HUES6 (cell line): ENCODE data around the gene ADRA2C.

Experiments used
- H3K27ac ChIP-seq: 2 replicates; pipeline ENCODE4 v1.7.0; 2013; ENCODE audit warnings: low read depth, mild to moderate bottlenecking, low read length, inconsistent platforms
- H3K27me3 ChIP-seq: 2 replicates; pipeline ENCODE4 v1.6.1; 2013; ENCODE audit warnings: low read length; ENCODE audit not compliant: control insufficient read depth, insufficient read depth
- H3K36me3 ChIP-seq: 2 replicates; pipeline ENCODE4 v1.6.1; 2013; ENCODE audit warnings: low read length; ENCODE audit not compliant: control insufficient read depth, insufficient read depth
- H3K4me1 ChIP-seq: 2 replicates; pipeline ENCODE4 v1.6.1; 2013; ENCODE audit warnings: low read length; ENCODE audit not compliant: control insufficient read depth, insufficient read depth
- H3K4me3 ChIP-seq: 2 replicates; pipeline ENCODE4 v1.5.1; 2013; ENCODE audit warnings: low read depth, low read length
- H3K9ac ChIP-seq: one replicate; pipeline ENCODE4 v1.6.1; 2013; ENCODE audit warnings: mild to moderate bottlenecking, low read length
- H3K9me3 ChIP-seq: 2 replicates; pipeline ENCODE4 v1.6.1; 2013; ENCODE audit warnings: low read depth, low read length; ENCODE audit not compliant: control insufficient read depth, insufficient read depth

ADRA2C gene

DNA sequence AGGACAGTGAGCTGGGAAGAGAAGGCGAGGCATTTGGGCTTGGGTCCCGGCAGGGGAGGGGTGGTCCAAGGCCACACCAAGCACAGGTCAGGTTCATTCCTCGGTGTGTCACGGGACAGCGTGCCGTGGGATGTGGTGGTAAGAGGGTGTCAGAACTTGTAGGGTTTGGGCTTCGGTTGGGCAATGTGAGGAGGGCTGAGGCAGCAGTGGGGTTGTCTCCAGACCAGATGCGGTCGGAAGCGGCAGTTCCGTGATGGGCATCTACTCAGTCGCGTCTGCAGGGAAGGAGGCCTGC is 22.1 kb downstream of the ADRA2C start:
- Histone ChIP-seq H3K36me3 (no peaks in the 10 kb centered on the region), H3K9me3 (no peaks in the 10 kb centered on the region), H3K4me1 (peaks cover 4% of the 10 kb centered on the region; the same call in 1 of the 2 replicates), H3K27ac (no peak overlapping the region), H3K9ac (no peak overlapping the region), H3K4me3 (no peak overlapping the region), H3K27me3 (peaks cover 2% of the 10 kb centered on the region; the same call in 1 of the 2 replicates)

DNA sequence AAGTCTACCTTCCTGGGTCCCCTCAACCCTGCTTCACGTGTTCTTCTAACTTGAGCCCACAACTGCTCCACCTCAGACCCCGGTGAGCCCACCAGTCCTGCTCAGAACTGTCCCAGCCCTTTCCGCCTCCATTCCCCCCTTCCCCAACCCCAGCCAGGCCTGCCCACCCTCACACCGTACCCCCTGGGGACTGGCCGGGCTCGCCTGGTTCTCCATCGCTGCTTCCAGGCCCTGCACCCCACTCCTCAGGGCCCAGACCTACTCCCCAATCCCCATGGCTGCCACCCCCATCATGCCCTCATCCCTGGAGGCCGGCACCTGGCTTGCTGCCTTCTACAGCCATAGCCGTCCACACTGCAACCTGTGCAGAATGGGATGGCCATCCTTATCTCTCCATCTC is 23.4 kb downstream of the ADRA2C start:
- 0 out of 2 replicates have a peak, but pooled peaks cover 4% of the 10 kb centered on the region for H3K4me1 ChIP-seq
- H3K9me3 ChIP-seq = no peaks in the 10 kb centered on the region
- H3K36me3 ChIP-seq = no peaks in the 10 kb centered on the region
- H3K9ac ChIP-seq = no peak overlapping the region
- H3K27me3 ChIP-seq = peaks cover 2% of the 10 kb centered on the region; the same call in 1 of the 2 replicates
- no peak overlapping the region for H3K4me3 ChIP-seq
- no peak overlapping the region for H3K27ac ChIP-seq

DNA sequence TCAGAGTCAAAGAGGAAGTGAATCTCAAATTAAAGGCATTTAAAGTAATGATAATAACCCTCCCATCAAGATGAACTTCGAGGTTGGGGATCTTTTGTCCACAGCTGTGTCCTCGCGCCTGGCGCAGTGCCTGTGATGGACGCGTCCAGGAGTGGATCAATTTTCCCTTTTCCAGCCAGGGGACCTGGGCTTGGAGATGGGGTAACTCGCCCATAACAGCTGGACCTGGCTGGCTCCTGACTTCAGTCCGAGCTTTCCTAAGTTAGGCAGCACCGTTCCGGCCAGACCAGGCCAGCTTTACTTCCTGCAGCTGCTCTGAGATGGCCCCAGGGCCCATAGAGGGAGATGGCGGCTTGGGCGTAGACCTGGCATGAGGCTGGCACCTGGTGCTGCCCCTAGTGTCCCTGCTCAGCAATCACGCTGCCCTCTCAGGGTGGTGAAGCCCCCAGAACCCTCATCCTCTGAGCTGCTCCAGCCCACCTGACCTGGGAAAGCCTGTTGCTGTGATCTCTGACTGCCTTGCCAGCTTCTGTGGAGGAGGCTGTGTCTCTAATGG is 23.9 kb downstream of the ADRA2C start:
- H3K36me3 ChIP-seq = no peaks in the 10 kb centered on the region
- no peak overlapping the region for H3K9ac ChIP-seq
- H3K9me3 ChIP-seq = no peaks in the 10 kb centered on the region
- no peak overlapping the region for H3K27ac ChIP-seq
- H3K4me1 ChIP-seq = 0 out of 2 replicates have a peak, but pooled peaks cover 4% of the 10 kb centered on the region
- H3K4me3 ChIP-seq = no peak overlapping the region
- H3K27me3 ChIP-seq = peaks cover 2% of the 10 kb centered on the region; the same call in 1 of the 2 replicates

DNA sequence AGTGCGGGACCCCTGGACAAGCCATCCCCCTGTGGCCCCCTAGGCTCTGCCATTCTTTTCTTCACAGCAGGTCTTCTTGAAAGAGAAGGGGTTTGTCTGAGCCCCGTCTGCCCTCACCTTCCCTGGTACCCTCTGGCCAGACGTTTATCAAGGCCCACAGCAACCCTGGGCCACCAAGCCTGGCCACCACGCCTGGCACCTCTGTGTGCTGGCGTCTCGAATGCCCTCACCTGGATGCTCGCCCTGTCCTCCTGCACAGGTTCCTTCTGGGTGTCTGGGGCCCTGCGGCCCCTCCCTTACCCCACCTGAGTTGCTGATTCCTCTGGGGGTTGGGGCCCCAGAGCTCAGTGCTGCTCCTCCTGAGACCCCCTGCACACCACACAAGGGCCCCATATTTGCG is 25.1 kb downstream of the ADRA2C start:
- no peak overlapping the region for H3K4me3 ChIP-seq
- H3K4me1 ChIP-seq = 0 out of 2 replicates have a peak, but pooled peaks cover 4% of the 10 kb centered on the region
- H3K27ac ChIP-seq = no peak overlapping the region
- peaks cover 9% of the 10 kb centered on the region for H3K9me3 ChIP-seq
- H3K9ac ChIP-seq = no peak overlapping the region
- peaks cover 2% of the 10 kb centered on the region; the same call in 1 of the 2 replicates for H3K27me3 ChIP-seq
- H3K36me3 ChIP-seq = no peaks in the 10 kb centered on the region

DNA sequence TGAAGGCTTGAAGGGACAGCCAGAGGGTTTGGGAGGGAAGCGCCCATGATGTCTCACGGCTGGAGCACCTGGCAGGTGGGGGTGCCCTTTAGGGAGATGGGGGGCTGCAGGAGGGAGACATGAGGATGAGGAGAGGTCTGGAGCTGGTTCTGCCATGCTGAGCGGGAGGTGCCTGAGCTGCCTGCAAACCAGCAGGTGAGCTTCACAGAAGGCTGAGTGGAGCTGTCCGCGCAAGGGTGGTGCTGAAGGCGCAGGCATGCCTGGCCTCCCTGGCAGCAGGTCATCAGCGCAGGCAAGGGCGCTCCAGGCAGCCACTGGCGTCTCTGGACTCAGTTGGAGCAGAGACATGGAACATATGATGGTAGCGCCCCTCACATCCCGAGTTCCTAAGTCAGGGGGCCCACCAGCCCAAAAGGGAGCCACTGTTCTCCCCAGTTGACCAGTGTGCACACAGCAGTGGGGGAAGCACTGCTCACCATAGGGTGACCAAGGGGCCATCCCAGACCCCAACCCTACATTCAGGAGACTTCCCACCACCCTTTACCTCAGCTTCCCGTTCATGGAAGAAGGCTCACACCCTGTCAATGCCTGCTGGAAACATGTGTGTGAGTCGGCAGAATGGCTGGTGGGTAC is 25.8 kb downstream of the ADRA2C start:
- no peaks in the 10 kb centered on the region for H3K36me3 ChIP-seq
- H3K4me1 ChIP-seq = 0 out of 2 replicates have a peak, but pooled peaks cover 4% of the 10 kb centered on the region
- H3K9ac ChIP-seq = no peak overlapping the region
- peaks cover 16% of the 10 kb centered on the region for H3K9me3 ChIP-seq
- peaks cover 2% of the 10 kb centered on the region; the same call in 1 of the 2 replicates for H3K27me3 ChIP-seq
- H3K4me3 ChIP-seq = no peak overlapping the region
- H3K27ac ChIP-seq = no peak overlapping the region

DNA sequence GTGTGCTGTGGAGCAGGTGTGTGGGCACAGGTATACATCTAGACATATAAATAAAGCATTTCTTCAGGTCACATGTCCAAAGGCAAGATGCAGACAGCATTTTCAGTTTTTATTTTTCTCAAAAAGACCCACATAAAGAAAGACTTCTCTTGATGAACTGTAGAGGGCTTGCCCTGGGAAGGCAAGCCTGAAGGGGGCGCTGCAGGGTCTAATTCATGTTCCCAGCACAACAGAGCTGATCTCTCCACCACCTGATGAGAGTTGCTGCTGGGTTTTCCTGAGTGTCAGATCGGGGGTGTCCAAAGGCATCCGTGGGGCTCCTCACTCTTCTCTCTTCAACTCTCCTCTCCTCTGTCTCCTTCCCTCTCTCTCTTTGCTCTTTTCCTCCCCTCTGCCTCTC is 26.6 kb downstream of the ADRA2C start:
- Histone ChIP-seq H3K27me3 (peaks cover 2% of the 10 kb centered on the region; the same call in 1 of the 2 replicates), H3K4me3 (no peak overlapping the region), H3K9me3 (peaks cover 19% of the 10 kb centered on the region), H3K27ac (no peak overlapping the region), H3K36me3 (no peaks in the 10 kb centered on the region), H3K4me1 (0 out of 2 replicates have a peak, but pooled peaks cover 4% of the 10 kb centered on the region), H3K9ac (no peak overlapping the region)

DNA sequence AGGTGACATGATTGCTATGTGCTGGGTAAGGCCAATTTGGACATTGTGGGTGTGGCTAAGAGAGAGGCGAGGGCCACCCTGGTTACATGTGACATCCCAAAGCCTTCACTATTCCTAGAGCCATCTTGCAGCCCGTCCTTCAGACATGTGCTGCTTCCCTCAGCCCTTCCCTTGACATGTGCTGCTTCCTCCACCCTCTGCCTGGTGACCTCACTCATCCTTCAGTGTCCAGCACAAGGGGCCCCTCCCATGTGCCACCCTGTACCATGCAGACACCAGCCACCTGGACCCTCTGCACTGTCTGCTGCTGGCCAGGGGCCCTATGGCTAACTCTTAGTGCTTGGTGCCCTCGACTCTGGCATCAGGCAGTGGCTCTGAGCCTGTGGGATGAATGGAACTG is 27.4 kb downstream of the ADRA2C start:
- Histone ChIP-seq H3K4me1 (0 out of 2 replicates have a peak, but pooled peaks cover 4% of the 10 kb centered on the region), H3K4me3 (no peak overlapping the region), H3K27ac (no peak overlapping the region), H3K36me3 (no peaks in the 10 kb centered on the region), H3K9ac (no peak overlapping the region), H3K27me3 (peaks cover 2% of the 10 kb centered on the region; the same call in 1 of the 2 replicates), H3K9me3 (peaks cover 19% of the 10 kb centered on the region)

DNA sequence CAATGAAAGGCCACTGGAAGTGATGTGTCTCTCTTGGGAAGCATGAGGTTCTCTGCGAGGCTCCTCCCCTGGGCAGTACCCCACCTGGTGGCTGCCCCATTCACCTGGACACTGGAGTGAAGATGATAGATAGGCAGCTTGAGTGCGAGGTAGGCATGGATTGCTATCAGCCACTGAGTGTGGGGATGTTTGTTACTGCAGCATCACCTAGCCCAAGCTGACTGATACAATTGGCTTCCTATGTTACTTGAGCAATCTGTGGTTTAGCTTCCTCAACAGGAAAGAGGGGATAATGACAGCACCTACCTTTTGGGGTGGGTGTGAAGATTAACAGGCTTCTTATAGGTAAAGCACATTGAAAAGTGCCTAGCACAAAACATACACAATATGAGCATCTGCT is 30.8 kb downstream of the ADRA2C start:
- no peaks in the 10 kb centered on the region for H3K36me3 ChIP-seq
- H3K27me3 ChIP-seq = no peaks in the 10 kb centered on the region
- H3K9ac ChIP-seq = no peak overlapping the region
- no peak overlapping the region for H3K4me3 ChIP-seq
- H3K9me3 ChIP-seq = peaks cover 19% of the 10 kb centered on the region
- no peak overlapping the region for H3K27ac ChIP-seq
- H3K4me1 ChIP-seq = peaks cover 7% of the 10 kb centered on the region

DNA sequence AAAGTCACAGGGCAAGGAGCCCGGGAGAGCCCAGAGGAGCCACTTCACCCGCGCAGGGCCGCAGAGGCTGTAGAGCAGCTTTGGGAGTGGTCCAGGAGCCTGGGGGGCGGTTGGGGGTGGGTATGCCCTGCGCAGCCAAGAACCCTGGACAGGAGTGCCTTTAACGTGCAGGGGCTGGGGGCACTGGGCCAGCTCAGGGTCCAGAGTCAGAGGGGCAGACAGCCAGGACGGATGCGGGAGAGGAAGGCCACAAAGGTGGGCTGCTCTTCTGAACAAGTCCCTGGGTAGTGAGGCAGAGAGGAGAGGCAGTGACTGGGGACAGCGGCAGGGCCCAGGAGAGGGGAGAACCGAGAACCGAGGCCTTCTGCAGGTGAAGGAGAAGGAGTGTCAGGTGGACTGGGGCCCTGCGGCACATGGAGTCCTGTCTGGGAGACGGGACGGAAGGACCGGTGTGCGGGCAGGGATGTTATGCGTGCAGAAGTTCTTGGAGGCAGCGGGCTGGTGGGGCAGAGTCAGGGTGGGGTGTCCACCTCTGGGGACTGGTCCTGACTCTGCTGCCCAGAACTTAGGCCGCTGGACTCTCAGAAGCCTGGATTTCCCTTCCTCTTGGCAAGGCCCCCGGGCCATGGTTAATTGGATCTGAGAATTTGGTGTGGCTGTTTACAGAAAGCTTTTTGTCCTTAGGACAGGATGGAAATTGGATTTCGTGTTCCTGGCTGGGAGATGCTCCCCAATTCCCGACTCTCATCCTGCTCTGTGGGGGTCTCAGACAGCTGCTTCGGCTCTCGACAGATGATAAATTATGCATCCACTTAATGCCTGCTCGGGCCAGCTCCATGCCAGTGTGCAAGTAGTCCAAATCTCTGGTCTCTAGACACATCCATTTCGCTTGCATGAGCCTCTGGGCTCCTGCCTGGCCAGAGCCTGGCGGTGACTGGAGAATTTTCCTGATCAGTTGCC is 31.9 kb downstream of the ADRA2C start:
- Histone ChIP-seq H3K9ac (no peak overlapping the region), H3K4me3 (no peak overlapping the region), H3K27me3 (no peaks in the 10 kb centered on the region), H3K27ac (no peak overlapping the region), H3K9me3 (peaks cover 19% of the 10 kb centered on the region), H3K4me1 (peaks cover 18% of the 10 kb centered on the region), H3K36me3 (no peaks in the 10 kb centered on the region)

DNA sequence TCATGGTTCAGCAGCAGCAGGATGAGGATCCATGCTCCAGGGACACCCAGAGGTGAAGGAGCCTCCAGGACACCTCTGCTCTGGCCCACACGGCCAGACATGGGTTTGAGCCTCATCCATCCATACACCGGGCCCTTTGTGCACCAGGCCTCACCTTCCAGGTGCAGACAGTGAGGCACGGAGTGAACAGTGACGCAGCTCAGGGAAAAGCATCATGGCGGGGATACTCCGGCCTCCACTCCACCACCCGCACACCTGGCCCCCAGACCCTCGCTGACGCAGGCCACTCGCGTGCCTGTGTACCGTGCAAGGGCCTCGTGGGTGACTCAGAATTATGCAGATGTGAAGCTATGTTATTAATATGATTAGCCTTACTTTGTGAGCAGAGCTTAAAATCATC is 33.3 kb downstream of the ADRA2C start:
- Histone ChIP-seq H3K27ac (no peak overlapping the region), H3K9me3 (peaks cover 19% of the 10 kb centered on the region), H3K9ac (no peak overlapping the region), H3K4me3 (no peak overlapping the region), H3K36me3 (no peaks in the 10 kb centered on the region), H3K4me1 (peaks cover 21% of the 10 kb centered on the region), H3K27me3 (no peaks in the 10 kb centered on the region)

DNA sequence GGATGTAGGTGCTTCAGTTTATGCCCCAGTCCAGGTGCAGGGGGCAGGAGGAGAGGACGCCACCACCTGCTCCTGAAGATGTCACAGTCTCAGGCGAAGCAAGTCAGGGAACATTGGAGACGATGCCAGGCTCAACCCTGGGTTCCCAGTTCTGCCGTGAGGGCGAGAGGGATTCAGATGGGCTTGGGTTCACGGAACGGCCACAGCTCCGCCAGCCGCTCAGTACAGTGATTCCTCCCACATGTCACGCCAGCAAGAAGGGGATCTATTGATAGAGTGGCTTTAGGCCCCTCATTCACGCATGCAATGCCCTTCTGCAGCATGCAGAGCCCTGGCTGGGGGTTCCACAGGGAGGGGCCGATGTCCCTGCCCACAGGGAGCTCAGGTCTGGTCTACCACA is 34.2 kb downstream of the ADRA2C start:
- H3K27ac ChIP-seq = no peak overlapping the region
- H3K9ac ChIP-seq = no peak overlapping the region
- peaks cover 17% of the 10 kb centered on the region for H3K9me3 ChIP-seq
- peaks cover 21% of the 10 kb centered on the region for H3K4me1 ChIP-seq
- H3K27me3 ChIP-seq = no peaks in the 10 kb centered on the region
- H3K4me3 ChIP-seq = no peak overlapping the region
- no peaks in the 10 kb centered on the region for H3K36me3 ChIP-seq
